HG02973 (cell line): ENCODE data around the gene HOOK2.
"Not testable (repeated sequence)": the region's sequence is repeated elsewhere in the genome, so short reads cannot be mapped to it uniquely, and the experiment has no call there.

Experiments
- ATAC-seq: cut with Tn5 transposase; IDR thresholded peaks from one replicate; pipeline ENCODE4 v1.9.1; 2021; ENCODE audit warnings: moderate library complexity; ENCODE audit not compliant: unreplicated experiment

HOOK2 gene

DNA sequence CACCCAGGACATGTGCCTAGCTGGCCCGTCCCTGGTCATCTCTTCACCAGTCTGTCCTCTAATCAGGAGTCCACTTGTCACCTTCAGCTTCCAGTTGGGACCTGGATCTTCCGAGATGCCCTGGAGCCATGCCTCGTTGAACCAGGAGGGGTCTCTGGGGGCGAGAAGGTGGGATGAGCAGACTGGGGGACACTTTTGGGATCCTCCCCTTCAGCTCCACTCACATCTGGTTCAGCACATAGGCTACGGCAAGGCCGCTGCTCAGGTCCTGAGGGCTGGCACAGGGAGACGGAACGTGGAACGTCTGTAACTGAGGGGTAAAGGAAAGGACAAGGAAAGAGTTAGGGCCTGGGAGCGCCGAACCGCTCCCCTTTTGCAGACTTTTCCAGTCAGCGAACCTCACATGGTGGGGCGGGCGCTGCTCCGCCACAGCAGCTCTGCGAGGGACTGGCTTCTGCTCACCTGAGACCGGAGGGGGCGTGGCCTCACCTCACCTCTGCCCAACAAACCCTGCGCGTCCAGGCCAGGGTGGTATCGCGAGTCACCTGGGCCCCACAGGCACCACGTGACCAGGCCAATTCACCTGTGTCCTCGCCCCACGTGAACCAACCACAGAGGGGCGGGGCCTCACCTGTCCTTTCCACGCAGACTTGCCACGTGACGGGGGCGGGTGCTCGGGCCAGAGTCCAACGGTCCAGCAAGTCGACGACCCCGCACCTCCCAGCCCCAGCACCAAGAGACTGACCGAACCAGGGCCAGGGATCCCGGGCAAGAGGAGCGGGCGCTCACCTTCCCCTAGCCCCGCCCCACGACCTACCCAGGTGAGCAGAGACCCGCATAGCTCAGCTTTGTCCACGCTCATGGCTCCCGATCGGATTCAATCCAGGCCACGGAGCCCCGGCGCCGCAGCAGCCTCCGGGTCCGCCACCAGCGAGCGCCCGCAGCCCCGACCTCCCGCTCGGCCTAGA is at the start of gene HOOK2:
HOOK2 (minus strand) TSS at position 965 of the 968 bp plus-strand sequence; CDS start at position 862, 103 bp downstream.
- no peak for ATAC-seq

DNA sequence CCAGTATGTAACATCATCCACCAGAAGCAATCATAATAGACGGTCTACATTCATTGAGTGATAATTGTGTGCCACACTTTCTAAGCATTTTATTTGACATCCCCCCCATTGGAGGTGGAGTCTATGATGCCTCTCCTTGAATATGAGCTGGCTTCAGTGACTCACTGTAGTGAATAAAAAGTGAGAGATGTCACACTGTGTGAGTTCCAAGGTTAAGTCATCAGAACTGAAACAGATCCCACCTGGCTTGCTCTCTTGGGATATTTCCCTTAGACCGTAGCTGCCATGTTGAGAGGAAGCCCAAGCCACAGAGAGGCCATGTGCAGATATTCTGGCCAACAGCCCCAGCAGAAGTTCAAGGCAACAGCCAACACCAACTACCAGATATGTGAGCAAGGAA is 46.4 kb upstream of the HOOK2 start:
- no peak for ATAC-seq

- ATAC-seq = not testable (repeated sequence)
These were observed 42.5 kb upstream of the HOOK2 start for GRCh38 chr19:12817810-12818209.

DNA sequence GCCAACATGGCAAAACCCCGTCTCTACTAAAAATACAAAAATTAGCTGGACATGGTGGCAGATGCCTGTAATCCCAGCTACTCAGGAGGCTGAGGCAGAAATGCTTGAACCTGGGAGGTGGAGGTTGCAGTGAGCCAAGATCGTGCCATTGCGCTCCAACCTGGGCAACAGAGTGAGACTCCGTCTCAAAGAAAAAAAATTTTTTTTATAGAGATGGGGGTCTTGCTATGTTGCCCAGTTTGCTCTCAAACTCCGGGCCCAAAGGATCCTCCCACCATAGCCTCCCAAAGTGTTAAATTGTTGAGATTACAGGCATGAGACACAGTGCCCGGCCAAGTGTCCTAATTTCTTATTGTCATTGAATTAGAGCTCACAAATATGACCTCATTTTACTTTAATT is 41.8 kb upstream of the HOOK2 start:
- ATAC-seq = not testable (repeated sequence)

GRCh38 chr19:12815088-12815487 is 39.7 kb upstream of the HOOK2 start:
- ATAC-seq = no peak

DNA sequence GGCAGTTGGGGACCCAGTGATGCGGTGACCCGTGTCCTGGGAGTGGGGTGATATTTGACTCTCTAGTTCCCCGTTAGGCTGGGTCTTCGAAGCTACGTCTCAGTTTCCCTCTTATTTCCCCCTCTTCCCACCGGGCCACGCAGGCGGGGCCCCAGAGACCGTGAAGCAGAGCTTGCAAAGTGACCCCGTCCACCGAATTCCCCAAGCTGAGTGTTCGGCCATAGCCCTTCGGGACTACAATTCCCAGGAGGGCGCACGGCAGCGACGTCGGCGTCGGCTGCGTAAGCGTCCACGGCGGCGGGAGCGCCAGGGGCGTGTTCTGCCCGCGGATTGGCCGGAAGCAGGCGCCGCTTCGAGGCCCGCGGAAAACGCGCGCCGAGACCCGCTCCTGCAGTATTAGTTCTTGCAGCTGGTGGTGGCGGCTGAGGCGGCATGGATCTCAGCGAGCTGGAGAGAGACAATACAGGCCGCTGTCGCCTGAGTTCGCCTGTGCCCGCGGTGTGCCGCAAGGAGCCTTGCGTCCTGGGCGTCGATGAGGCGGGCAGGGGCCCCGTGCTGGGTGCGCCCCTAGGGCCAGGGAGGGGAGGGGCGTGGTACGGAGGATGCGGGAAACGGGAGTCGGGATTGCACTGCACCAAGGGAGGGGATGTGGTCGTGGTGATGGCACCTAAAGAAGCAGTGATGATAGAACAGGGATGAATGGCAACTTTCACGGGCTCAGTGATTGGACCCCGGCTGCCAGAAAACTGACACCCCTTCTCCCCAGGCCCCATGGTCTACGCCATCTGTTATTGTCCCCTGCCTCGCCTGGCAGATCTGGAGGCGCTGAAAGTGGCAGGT is 31.1 kb upstream of the HOOK2 start, which contains the start of gene RNASEH2A:
RNASEH2A (plus strand) TSS at position 343 of the 840 bp plus-strand sequence; CDS start at position 433, 90 bp downstream.
- ATAC-seq = peak; percentile 76

DNA sequence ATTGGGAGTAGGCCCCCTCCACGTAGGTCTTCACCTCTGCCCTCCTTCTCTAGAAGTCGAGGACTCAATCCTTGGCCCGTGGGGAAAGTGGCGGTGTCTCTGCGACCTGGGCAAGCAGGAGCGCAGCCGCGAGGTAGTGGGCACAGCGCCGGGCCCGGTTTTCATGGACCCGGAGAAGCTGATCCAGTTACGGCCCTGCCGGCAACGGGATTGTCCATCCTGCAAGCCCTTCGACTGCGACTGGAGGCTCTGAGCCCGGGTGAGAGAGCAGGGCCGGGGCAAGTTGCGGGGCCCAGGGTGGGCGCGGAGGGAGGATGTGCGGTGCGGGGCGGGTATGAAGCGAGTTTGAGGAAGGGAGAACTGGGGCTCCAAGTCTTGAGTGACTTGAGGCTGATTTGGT is 28.7 kb upstream of the HOOK2 start:
- ATAC-seq = no peak

GRCh38 chr19:12802267-12803106 is 27.1 kb upstream of the HOOK2 start:
- ATAC-seq = no peak

- no peak for ATAC-seq
These were observed 26.3 kb upstream of the HOOK2 start, which contains the start of the genes PRDX2 and THSD8 for GRCh38 chr19:12801466-12802266. TSS of gene PRDX2 (minus strand) at chr19:12801800. CDS start at chr19:12801261, 539 bp downstream. TSS of gene THSD8 (plus strand) at chr19:12802069. CDS start at chr19:12802072, 3 bp downstream.

GRCh38 chr19:12800923-12801465 is 25.6 kb upstream of the HOOK2 start:
- no peak for ATAC-seq

DNA sequence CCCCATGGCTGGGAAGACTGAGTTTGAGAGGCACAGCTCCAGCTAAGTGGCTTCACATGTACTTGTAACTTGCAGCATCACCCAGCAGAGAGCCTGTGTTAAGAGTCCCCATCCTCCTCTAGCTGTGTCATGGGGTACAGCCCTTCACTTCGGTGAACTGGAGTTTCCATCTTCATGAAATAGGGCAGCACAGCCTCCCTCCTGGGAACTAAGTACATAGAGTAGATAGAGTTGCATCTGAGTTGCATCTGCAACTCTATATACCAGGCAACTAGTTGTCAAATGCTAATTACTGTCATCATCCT is 25.1 kb upstream of the HOOK2 start:
- ATAC-seq = no peak

DNA sequence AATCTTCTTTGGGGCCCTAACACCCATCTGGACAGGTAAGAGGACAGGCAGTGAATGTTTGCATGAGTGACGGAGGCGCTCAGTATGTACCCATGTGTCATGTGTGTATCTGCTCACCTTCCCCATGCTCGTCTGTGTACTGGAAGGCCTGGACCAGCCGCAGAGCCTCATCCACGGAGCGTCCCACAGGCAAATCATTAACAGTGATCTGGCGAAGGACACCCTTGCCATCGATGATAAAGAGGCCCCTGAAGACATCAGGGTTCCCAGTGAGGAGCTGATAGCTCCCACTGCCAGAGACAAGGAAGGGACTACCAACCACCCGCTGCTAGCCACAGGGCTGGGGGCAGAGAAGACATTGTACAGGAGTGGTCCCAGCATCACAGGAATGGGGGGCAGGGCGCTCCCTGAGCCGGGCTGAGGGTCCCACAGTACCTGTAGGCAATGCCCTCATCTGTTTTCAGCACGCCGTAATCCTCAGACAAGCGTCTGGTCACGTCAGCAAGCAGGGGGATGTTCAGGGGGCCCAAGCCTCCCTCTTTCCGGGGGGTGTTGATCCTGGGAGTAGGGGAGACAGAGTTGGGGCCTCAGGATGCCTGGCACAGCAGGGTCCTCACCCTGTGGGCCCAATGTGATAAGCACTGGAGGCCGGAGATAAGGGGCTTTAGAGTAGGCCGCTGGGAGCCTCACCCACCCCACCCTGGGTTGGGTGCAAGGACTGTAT is 24.6 kb upstream of the HOOK2 start:
- no peak for ATAC-seq

GRCh38 chr19:12797607-12798006 is 22.3 kb upstream of the HOOK2 start:
- ATAC-seq = not testable (repeated sequence)

DNA sequence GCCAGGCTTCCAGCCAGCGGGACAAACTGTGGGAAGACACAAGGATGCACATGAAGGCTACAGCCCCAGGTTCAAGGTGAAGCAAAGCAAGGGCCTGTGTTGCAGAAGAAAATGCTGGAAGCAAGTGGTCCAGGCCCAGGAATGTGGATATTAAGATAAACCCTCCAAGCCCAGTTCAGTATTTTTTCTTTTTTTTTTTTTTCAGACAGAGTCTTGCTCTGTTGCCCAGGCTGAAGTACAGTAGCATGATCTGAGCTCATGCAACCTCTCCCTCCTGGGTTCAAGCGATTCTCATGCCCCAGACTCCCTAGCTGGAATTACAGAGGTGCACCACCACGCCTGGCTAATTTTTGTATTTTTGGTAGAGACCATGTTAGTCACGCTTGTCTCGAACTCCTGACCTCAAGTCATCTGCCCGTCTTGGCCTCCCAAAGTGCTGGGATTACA is 21.8 kb upstream of the HOOK2 start:
- no peak for ATAC-seq

- no peak for ATAC-seq
These were observed 21.1 kb upstream of the HOOK2 start for GRCh38 chr19:12796146-12797071.

DNA sequence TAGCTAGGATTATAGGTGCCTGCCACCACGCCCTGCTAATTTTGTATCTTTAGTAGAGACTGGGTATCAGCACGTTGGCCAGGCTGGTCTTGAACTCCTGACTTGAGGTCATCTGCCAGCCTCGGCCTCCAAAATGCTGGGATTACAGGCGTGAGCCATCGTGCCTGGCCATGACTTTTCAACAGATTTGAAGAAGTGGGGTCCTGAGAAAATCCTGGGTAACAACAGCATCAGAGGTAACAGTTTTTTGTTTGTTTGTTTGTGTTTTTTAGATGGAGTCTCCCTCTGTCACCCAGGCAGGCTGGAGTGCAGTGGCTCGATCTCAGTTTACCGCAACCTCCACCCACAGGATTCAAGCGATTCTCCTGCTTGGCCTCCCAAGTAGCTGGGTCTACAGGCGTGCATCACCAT is 19.6 kb upstream of the HOOK2 start:
- no peak for ATAC-seq

DNA sequence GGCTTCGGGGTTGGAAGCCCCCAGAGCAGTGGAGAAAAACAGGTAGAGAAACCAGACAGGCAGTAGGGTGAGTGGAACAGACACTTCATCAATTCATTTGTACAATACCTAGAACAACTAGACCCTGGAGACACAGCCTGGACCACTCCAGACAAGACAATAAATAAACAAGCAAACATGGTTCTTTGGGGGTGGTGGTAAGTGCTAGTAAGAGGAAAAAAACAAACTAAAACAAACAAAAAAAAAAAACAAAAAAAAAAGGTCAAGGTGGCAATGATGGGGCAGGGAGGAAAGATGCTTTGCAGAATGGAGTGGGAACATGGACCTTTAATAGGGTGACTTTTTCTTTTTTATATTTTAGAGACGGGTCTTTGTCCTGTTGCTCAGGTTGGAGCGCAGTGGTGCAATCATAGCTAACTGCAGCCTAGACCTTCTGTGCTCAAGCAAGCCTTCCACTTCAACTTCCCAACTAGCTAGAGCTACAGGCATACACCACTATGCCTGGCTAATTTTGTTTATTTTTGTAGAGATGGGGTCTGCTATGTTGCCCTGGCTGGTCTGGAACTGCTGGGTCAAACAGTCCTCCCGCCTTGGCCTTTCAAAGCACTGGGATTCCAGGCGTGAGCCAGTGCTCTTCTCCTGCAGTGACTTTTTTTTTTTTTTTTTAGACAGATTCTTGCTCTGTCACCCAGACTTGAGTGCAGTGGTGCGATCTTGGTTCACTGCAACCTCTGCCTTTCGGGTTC is 19.0 kb upstream of the HOOK2 start:
- no peak for ATAC-seq
